HG02610 (cell line): Measurements from ENCODE around the gene TMEM140.
"Not testable (repeated sequence)": the region's sequence is repeated elsewhere in the genome, so short reads cannot be mapped to it uniquely, and the experiment has no call there.

ENCODE experiments used
- ATAC-seq: cut with Tn5 transposase; IDR thresholded peaks from one replicate; pipeline ENCODE4 v1.9.1; 2021; ENCODE audit warnings: mild to moderate bottlenecking, moderate library complexity; ENCODE audit not compliant: unreplicated experiment

Gene TMEM140

GRCh38 chr7:135147899-135148721, at the start of gene TMEM140:
TSS of gene TMEM140 (plus strand) at chr7:135148072. CDS start at chr7:135164442, 16,370 bp downstream.
- peak; percentile 69 for ATAC-seq

GRCh38 chr7:135098391-135098790, 49.5 kb upstream of the TMEM140 start:
- ATAC-seq: no peak

GRCh38 chr7:135100856-135101255, 47.0 kb upstream of the TMEM140 start:
- no peak for ATAC-seq

DNA sequence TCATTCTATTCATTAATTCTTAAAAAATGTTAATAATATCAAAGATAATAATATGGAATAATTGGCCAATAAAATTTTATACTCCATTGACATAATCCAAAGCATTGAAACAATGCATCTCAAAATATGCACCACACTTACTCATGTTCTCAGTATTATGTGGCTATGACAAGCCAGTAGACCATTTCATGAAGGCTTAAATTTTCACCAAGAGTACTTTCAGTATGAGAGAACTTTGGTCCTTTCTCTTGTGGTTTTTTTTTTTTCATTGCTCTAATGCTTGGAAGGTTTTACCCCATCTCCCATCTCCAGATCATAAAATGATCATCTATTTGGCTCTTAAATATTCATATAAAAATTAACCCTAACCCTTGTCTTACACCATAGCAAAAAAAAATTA, 45.5 kb upstream of the TMEM140 start:
- ATAC-seq: peak; percentile 99

GRCh38 chr7:135109562-135109961, 38.3 kb upstream of the TMEM140 start:
- ATAC-seq: no peak

DNA sequence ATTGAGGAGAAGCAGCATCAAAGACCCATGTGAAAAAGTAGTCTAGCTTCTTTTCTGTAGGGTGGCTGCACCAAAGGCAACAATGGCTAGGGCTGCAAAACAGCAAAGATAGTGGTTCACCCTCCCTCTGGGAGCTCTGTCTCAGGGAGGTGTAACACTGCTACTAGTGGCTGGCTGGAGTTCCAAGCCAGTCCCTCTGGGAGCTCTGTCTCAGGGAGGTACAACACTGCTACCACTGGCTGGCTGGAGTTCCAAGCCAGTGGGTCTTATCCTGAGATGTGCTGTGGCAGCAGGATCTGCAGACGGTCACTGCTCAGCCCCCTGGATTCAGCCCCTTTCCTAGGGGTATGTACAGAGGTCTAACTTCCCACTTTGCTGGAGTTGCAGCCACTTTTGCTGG, 37.9 kb upstream of the TMEM140 start:
- no peak for ATAC-seq

DNA sequence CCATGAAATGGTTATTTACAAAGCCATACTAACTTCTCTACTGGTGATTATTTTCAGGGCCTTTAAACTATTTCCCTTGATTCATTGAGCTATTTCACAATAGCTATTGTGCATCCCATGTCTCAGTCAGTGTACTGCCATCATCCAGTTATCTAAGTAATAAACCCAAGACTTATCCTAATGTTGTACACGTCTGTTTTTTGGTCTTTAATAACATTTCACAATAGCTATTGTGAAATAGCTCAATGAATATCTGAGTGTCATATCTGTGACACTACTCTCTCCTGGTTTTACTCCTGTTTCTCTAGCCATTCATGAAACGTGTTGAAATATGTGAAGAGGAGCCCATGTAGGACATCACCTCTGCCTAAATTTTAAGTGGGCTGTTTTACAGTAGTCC, 36.5 kb upstream of the TMEM140 start:
- ATAC-seq: no peak

- ATAC-seq: no peak
Measured at GRCh38 chr7:135114622-135115021, 33.2 kb upstream of the TMEM140 start.

GRCh38 chr7:135117096-135117495, 30.8 kb upstream of the TMEM140 start:
- no peak for ATAC-seq

DNA sequence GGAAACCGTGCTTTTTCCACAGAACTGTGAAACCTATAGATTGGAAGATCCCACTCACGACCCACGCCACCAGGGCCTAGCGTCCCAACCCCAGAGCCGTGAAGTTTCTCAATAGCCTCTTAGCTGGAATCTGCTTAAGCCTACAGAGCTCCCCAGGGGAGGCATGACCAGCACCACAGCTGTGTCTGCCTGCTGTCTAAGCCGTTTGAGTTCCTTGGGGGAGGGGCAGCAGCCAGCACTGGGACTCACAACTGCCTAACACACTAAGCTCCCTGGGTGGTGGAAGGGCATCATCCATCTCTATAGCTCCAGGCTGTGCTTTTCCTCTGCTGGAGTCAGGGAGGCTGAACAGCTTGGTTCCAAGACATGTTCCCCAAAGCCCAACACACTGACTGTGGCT, 26.0 kb upstream of the TMEM140 start:
- ATAC-seq: no peak

- not testable (repeated sequence) for ATAC-seq
Measured at GRCh38 chr7:135124631-135125030, 23.2 kb upstream of the TMEM140 start.

- ATAC-seq: no peak
Measured at GRCh38 chr7:135128931-135129330, 18.9 kb upstream of the TMEM140 start.

- no peak for ATAC-seq
Measured at GRCh38 chr7:135129579-135129978, 18.3 kb upstream of the TMEM140 start.

DNA sequence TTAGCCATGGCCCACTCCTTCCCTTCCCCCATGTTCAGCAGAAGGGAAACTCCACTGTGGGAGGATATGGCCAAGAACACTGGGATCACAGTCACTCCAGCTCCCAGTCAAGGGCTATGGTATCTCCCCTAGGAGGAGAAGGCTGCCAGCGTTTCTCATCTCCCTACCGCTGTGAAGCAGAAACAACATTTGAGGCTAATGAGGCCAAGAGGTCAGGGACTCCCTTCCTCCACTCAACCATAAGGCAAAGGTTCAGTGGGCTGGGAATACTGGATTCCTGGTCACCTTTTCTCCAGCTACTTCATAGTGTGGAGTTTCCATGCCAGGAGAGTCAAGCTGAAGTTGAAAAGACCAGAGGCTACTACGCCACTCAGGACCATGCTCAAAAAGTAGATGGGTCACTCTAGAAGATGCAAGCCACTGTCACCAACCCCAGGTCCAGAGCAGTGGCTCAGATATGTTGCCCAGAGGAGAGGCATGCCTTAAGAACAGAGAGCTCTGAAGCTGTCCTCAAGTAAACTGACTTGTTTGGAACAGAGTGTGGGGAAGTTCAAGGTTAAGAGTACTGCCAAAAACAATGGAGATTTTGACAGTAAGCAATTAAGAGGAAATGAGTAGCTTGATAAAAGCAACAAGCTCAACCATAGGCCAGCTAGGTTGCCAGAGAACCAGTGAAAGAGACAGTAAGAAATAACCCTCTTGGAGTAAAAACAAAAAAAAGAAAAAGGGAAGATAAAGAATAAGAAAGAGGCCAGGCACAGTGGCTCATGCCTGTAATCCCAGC, 3.8 kb upstream of the TMEM140 start:
- ATAC-seq: no peak

GRCh38 chr7:135147341-135147898, 452 bp upstream of the TMEM140 start:
- ATAC-seq: no peak

GRCh38 chr7:135150072-135150782, 2.4 kb downstream of the TMEM140 start:
- ATAC-seq: no peak

GRCh38 chr7:135151132-135151531, 3.3 kb downstream of the TMEM140 start:
- no peak for ATAC-seq

GRCh38 chr7:135151533-135151932, 3.7 kb downstream of the TMEM140 start:
- peak; percentile 50 for ATAC-seq

DNA sequence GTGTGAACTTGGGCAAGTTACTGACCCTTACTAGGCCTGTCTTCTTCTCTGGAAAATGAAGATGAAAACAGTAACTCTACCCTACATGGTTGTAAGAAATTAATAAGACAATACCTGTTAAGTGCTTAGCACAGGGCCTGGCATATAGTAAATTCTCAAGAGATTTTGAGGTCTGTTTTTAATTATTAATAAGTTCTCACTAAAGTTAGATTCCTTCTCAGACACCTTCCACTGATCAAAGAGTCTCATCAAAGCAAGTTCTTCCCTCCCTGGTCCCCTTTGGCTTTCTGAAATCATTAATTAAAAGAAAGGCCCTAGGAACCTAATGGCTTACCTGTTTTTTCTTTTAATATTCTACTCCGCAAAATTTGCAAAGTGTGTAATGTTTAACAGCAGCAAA, 4.6 kb downstream of the TMEM140 start:
- ATAC-seq: no peak

- no peak for ATAC-seq
Measured at GRCh38 chr7:135154734-135155133, 6.9 kb downstream of the TMEM140 start.

DNA sequence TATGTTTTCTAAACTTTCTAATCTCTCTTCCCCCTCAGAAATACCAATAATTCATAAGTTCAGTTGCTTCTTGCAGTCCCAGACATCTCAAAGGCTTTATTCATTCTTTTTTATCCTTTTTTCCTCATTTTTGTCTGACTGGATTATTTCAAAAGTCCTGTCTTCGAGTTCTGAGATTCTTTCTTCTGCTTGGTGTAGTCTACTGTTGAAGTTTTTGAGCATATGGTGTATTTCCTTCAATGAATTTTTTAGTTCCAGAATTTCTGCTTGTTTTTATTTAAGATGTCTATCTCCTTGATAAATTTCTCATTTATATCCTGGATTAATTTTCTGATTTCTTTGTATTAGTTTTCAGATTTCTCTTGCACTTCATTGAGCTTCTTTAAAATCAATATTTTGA, 8.4 kb downstream of the TMEM140 start:
- ATAC-seq: no peak
